Measurements from ENCODE around the gene IBA57. TPM values are rescaled to one million over a fixed set of nuclear protein-coding genes. Genes with fewer than 3 reads are reported as not detected.

The IBA57 gene
- total and polyA plus RNA-seq, 2 of the 8 experiments (the other 6 are each of a cell fraction or from before 2014, with no cell fraction given), result 2.6 to 5.9 TPM

DNA sequence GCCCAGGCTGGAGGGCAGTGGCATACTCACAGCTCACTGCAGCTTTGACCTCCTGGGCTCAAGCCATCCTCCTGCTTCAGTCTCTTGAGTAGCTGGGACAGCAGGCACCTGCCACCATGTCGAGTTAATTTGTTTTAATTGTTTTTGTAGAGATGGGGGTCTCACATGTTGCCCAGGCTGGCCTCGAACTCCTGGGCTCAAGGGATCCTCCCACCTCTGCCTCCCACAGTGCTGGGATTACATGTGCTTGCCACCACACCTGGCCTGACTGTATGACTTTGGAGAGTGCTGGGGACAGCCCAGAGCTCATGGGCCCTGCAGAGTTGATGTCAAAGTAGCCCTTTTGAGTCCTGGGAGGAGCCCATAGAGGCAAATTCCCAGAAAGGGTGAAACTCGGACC lies 44.1 kb downstream of the IBA57 start (continued):
- TF ChIP-seq, protein P1, sequence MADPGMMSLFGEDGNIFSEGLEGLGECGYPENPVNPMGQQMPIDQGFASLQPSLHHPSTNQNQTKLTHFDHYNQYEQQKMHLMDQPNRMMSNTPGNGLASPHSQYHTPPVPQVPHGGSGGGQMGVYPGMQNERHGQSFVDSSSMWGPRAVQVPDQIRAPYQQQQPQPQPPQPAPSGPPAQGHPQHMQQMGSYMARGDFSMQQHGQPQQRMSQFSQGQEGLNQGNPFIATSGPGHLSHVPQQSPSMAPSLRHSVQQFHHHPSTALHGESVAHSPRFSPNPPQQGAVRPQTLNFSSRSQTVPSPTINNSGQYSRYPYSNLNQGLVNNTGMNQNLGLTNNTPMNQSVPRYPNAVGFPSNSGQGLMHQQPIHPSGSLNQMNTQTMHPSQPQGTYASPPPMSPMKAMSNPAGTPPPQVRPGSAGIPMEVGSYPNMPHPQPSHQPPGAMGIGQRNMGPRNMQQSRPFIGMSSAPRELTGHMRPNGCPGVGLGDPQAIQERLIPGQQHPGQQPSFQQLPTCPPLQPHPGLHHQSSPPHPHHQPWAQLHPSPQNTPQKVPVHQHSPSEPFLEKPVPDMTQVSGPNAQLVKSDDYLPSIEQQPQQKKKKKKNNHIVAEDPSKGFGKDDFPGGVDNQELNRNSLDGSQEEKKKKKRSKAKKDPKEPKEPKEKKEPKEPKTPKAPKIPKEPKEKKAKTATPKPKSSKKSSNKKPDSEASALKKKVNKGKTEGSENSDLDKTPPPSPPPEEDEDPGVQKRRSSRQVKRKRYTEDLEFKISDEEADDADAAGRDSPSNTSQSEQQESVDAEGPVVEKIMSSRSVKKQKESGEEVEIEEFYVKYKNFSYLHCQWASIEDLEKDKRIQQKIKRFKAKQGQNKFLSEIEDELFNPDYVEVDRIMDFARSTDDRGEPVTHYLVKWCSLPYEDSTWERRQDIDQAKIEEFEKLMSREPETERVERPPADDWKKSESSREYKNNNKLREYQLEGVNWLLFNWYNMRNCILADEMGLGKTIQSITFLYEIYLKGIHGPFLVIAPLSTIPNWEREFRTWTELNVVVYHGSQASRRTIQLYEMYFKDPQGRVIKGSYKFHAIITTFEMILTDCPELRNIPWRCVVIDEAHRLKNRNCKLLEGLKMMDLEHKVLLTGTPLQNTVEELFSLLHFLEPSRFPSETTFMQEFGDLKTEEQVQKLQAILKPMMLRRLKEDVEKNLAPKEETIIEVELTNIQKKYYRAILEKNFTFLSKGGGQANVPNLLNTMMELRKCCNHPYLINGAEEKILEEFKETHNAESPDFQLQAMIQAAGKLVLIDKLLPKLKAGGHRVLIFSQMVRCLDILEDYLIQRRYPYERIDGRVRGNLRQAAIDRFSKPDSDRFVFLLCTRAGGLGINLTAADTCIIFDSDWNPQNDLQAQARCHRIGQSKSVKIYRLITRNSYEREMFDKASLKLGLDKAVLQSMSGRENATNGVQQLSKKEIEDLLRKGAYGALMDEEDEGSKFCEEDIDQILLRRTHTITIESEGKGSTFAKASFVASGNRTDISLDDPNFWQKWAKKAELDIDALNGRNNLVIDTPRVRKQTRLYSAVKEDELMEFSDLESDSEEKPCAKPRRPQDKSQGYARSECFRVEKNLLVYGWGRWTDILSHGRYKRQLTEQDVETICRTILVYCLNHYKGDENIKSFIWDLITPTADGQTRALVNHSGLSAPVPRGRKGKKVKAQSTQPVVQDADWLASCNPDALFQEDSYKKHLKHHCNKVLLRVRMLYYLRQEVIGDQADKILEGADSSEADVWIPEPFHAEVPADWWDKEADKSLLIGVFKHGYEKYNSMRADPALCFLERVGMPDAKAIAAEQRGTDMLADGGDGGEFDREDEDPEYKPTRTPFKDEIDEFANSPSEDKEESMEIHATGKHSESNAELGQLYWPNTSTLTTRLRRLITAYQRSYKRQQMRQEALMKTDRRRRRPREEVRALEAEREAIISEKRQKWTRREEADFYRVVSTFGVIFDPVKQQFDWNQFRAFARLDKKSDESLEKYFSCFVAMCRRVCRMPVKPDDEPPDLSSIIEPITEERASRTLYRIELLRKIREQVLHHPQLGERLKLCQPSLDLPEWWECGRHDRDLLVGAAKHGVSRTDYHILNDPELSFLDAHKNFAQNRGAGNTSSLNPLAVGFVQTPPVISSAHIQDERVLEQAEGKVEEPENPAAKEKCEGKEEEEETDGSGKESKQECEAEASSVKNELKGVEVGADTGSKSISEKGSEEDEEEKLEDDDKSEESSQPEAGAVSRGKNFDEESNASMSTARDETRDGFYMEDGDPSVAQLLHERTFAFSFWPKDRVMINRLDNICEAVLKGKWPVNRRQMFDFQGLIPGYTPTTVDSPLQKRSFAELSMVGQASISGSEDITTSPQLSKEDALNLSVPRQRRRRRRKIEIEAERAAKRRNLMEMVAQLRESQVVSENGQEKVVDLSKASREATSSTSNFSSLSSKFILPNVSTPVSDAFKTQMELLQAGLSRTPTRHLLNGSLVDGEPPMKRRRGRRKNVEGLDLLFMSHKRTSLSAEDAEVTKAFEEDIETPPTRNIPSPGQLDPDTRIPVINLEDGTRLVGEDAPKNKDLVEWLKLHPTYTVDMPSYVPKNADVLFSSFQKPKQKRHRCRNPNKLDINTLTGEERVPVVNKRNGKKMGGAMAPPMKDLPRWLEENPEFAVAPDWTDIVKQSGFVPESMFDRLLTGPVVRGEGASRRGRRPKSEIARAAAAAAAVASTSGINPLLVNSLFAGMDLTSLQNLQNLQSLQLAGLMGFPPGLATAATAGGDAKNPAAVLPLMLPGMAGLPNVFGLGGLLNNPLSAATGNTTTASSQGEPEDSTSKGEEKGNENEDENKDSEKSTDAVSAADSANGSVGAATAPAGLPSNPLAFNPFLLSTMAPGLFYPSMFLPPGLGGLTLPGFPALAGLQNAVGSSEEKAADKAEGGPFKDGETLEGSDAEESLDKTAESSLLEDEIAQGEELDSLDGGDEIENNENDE (IDR thresholded peaks at IDR 0.05; ENCODE audit: insufficient replicate concordance, low read length), result no peak
- TF ChIP-seq SAP30 (IDR thresholded peaks at IDR 0.05; ENCODE audit: insufficient read depth, insufficient replicate concordance, low read length) (no peak), RFX5 (IDR thresholded peaks at IDR 0.05; ENCODE audit: borderline replicate concordance, low read depth, low read length) (no peak), CBX8 (IDR thresholded peaks at IDR 0.05; ENCODE audit: borderline replicate concordance, low read depth, low read length) (no peak), GABPA (IDR thresholded peaks at IDR 0.05; ENCODE audit: borderline replicate concordance, insufficient read depth, low read length) (no peak), NANOG (IDR thresholded peaks at IDR 0.05; ENCODE audit: insufficient read depth, low read depth, low read length, poor library complexity, severe bottlenecking) (no peak), EP300 (IDR thresholded peaks at IDR 0.05; ENCODE audit: borderline replicate concordance in 1 of 2, low read depth in 2 of 2, low read length in 2 of 2) (no peak), CHD2 (IDR thresholded peaks at IDR 0.05; ENCODE audit: low read length) (no peak)
